Measurements from ENCODE around the gene CRMP1. TPM values are rescaled to one million over a fixed set of nuclear protein-coding genes. Genes with fewer than 3 reads are reported as not detected.
"Not testable (repeated sequence)": the region's sequence is repeated elsewhere in the genome, so short reads cannot be mapped to it uniquely, and the experiment has no call there.

The CRMP1 gene
- total RNA-seq, 4 donors from 2014 or later: 0.63 to 3.0 (median 0.81) TPM; not detected in 1

DNA sequence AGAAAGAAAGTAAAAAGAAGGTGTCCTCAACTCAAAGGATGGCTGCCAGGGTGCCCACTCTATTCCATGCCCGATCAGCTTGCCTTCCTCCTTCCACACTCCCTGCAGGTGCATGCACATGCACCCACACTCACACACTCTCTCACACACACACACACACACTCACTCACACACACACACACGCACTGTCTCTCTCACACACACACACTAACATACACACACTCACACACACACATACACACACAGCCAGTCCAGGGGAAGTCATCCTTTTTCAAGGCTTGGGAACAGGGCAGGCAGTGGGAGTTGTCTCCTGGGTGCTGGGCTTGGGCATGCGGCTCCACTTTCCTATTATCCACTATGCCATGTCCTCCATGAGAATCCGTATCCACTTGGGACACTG is 50.4 kb downstream of the CRMP1 start:
- intact Hi-C loops (cut with DNase I): no loop called here
- H3K4me1 ChIP-seq: peaks cover 0 to 3% of the 10 kb centered on the region in 2 donors
- no peak overlapping the region for H3K27ac ChIP-seq
- H3K9me3 ChIP-seq: no peaks in the 10 kb centered on the region
- no peaks in the 10 kb centered on the region for H3K36me3 ChIP-seq
- no peak overlapping the region for H3K4me3 ChIP-seq (replicated peaks in 1 of 3)
- no peaks in the 10 kb centered on the region for H3K27me3 ChIP-seq
- 82 to 93% methylated on average over 4 of the region's 4 CpGs for WGBS, 2 donors
- TF ChIP-seq, protein P1, sequence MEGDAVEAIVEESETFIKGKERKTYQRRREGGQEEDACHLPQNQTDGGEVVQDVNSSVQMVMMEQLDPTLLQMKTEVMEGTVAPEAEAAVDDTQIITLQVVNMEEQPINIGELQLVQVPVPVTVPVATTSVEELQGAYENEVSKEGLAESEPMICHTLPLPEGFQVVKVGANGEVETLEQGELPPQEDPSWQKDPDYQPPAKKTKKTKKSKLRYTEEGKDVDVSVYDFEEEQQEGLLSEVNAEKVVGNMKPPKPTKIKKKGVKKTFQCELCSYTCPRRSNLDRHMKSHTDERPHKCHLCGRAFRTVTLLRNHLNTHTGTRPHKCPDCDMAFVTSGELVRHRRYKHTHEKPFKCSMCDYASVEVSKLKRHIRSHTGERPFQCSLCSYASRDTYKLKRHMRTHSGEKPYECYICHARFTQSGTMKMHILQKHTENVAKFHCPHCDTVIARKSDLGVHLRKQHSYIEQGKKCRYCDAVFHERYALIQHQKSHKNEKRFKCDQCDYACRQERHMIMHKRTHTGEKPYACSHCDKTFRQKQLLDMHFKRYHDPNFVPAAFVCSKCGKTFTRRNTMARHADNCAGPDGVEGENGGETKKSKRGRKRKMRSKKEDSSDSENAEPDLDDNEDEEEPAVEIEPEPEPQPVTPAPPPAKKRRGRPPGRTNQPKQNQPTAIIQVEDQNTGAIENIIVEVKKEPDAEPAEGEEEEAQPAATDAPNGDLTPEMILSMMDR (IDR thresholded peaks at IDR 0.05): no peak
- no peak for TF ChIP-seq POLR2A (IDR thresholded peaks at IDR 0.05)
- DNase-seq: no peak

DNA sequence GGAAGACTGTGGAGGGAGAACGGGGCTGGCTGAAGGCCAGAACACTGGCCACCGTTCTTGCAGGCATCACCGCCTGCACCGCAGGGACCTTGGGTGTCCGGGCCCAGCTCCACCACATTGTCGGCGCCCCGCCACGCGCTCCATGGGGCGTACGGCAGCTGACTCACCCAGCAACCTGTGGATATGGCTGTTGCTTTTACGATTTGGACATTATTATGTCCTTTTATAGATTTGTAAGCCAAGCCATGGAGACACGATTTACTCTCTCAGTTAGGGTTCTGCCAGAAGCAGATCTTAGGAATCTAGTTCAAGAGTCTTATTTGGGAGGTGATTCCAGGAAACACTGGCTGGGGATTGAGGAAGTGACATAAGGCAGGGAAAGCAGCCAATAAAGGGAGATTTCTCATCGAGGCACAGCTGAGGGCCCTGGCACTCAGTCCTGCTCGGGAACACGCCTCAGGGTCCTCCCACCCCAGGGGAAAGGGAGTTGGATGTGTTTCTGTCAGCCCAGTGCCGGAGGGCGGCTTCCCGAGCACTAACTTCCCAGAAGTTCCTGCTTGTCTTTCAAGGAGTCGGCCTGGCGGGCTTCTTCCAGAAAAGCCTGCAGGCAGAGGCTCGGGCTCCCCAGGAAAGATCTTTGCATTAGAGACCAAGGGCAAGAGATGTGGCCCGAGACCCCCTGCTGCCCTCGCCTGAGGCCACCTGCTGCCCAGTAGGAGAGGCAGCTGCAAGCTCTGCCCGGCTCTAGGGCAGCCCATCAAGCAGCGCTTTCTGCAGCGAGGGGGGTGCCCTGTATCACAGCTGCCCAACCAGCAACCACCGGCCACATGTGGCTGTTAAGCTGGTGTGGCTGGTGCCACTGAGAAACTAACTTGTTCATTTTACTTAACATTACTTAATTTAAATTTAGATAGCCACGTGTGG is 52.9 kb downstream of the CRMP1 start:
- intact Hi-C loops (cut with DNase I): no loop called here
- no peak for TF ChIP-seq POLR2A (IDR thresholded peaks at IDR 0.05)
- TF ChIP-seq, protein P1 (IDR thresholded peaks at IDR 0.05): no peak
- DNase-seq: no peak
- peaks cover 0 to 3% of the 10 kb centered on the region in 2 donors for H3K4me1 ChIP-seq
- no peak overlapping the region for H3K4me3 ChIP-seq (replicated peaks in 1 of 3)
- WGBS, 2 donors: 61 to 71% methylated on average over 20 to 29 of the region's 30 CpGs
- peak overlapping the region in 1 of 3 donors; percentile 10 for H3K27ac ChIP-seq
- H3K9me3 ChIP-seq: no peaks in the 10 kb centered on the region
- H3K27me3 ChIP-seq: no peaks in the 10 kb centered on the region
- no peaks in the 10 kb centered on the region for H3K36me3 ChIP-seq

DNA sequence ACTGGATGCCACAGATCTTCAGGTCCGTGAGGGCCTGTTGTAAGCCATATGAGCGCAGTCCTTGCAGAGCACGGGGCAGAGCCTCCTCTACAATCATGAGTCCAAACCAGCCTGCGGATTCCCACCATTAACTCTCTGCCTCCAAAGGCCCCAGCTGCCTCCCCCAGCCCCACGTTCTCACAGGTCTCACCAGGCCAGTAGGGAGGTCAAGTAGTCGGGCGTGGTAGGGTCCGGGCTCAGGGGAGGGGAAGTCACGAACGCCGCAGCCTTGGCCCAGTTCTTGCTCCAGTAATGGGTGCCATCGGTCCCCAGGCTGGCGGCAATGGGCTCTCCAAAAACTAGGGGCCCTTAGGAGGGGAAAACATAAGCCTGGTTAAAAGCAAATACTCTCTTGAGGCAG is 53.6 kb downstream of the CRMP1 start:
- H3K4me3 ChIP-seq (replicated peaks in 1 of 3): no peak overlapping the region
- H3K4me1 ChIP-seq: peaks cover 0 to 3% of the 10 kb centered on the region in 2 donors
- intact Hi-C loops (cut with DNase I): no loop called here
- WGBS, 2 donors: 90 to 94% methylated on average over 8 to 13 of the region's 13 CpGs
- TF ChIP-seq, protein P1 (IDR thresholded peaks at IDR 0.05): no peak
- TF ChIP-seq POLR2A (IDR thresholded peaks at IDR 0.05): no peak
- no peaks in the 10 kb centered on the region for H3K9me3 ChIP-seq
- H3K36me3 ChIP-seq: no peaks in the 10 kb centered on the region
- H3K27me3 ChIP-seq: no peaks in the 10 kb centered on the region
- H3K27ac ChIP-seq: no peak overlapping the region
- no peak for DNase-seq

DNA sequence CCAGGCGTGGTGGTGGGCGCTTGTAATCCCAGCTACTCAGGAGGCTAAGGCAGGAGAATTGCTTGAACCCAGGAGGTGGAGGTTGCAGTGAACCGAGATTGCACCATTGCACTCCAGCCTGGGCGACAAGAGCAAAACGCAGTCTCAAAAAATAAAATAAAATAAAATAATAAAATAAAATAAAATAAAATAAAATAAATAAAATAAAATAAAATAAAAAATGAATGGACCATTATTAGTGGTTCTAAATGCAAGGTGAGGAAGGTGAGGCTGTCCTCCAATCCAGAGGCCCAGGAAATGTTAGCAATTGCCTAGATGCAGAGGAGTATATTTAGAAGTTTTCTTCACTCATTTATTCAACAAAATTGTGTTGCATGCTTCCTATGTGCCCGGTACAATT is 55.4 kb downstream of the CRMP1 start:
- 80 to 97% methylated on average over 6 of the region's 6 CpGs for WGBS, 2 donors
- H3K4me1 ChIP-seq; H3K4me3 ChIP-seq (replicated peaks in 1 of 3); intact Hi-C loops (cut with DNase I); DNase-seq; H3K9me3 ChIP-seq; H3K27ac ChIP-seq; H3K36me3 ChIP-seq; H3K27me3 ChIP-seq: not testable (repeated sequence)

DNA sequence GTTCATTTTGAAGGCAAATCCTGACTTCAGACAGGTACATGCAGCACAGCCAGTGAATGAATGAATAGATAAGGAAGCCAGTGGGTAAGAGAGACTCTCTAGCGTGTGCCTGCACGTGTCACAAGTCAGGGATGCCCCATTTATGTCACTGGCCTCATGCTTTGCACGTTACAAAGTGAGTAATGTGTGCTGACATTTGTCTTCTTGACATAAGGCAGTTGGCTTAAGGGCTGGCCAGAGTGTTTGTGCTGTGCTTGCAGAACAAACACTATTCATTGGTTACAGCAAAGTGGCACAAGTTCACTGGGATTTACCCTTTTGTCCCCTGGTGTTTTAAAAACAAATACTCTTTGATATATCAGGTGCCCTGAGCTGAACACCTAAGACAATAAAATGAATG is 55.9 kb downstream of the CRMP1 start:
- intact Hi-C loops (cut with DNase I): no loop called here

More for the DNA sequence above, 55.9 kb downstream of the CRMP1 start:
- Histone ChIP-seq H3K4me3 (replicated peaks in 1 of 3) (no peak overlapping the region), H3K36me3 (no peaks in the 10 kb centered on the region), H3K9me3 (no peaks in the 10 kb centered on the region), H3K27me3 (no peaks in the 10 kb centered on the region), H3K27ac (no peak overlapping the region), H3K4me1 (peaks cover 0 to 3% of the 10 kb centered on the region in 2 donors)
- no peak for DNase-seq
- WGBS, 2 donors: 62 to 64% methylated on average over 2 to 3 of the region's 3 CpGs
- TF ChIP-seq POLR2A (IDR thresholded peaks at IDR 0.05): no peak
- TF ChIP-seq, protein P1 (IDR thresholded peaks at IDR 0.05): no peak

Measured in thyroid gland (tissue), 4 donors.